ENCODE results near the gene LRP6.

DNA sequence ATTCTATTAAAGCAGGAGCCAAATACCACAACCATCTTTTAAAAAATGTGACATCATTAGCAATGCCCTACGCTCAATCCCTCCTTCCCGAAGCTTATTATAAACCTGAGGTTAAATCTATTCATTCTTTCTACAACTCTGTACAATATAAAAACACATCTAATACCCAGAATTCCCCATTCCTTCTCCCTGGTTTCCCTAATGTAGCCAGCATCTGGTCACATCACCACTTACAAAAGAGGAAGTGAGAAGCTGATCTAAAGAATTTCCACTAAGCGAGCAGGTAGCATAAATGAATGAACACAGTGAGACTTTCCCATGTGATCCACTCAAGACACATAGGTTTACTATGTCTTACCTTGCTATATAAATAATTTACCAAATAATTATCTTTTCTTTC, 90.4 kb downstream of the LRP6 start:
- TF ChIP-seq POLR2A (IDR thresholded peaks at IDR 0.05; ENCODE audit: low read length) (no peak), GATA1 (IDR thresholded peaks at IDR 0.05; ENCODE audit: low read depth, low read length) (no peak)
